Rectal smooth muscle tissue (tissue), 1 donor: ENCODE measurements around the gene AKAP3.

Experiments
- H3K27ac ChIP-seq: one replicate; pipeline ENCODE4 v1.7.0; 2013; ENCODE audit warnings: low read depth, low read length, inconsistent platforms
- H3K27me3 ChIP-seq: one replicate; pipeline ENCODE4 v1.7.0; 2013; ENCODE audit warnings: low read length; ENCODE audit not compliant: control insufficient read depth, insufficient read depth
- H3K36me3 ChIP-seq: one replicate; pipeline ENCODE4 v1.7.0; 2013; ENCODE audit warnings: low read length; ENCODE audit not compliant: control insufficient read depth, insufficient read depth
- H3K4me1 ChIP-seq: one replicate; pipeline ENCODE4 v1.7.0; 2013; ENCODE audit warnings: low read length; ENCODE audit not compliant: control insufficient read depth, insufficient read depth
- H3K4me3 ChIP-seq: one replicate; pipeline ENCODE4 v1.7.0; 2013; ENCODE audit warnings: low read length
- H3K9ac ChIP-seq: one replicate; pipeline ENCODE4 v1.7.0; 2013; ENCODE audit warnings: low read length

AKAP3 gene

GRCh38 chr12:4630262-4630661 is 18.6 kb downstream of the AKAP3 start:
- Histone ChIP-seq H3K4me3 (no peak overlapping the region), H3K4me1 (no peaks in the 10 kb centered on the region), H3K36me3 (no peaks in the 10 kb centered on the region), H3K27ac (no peak overlapping the region), H3K9ac (no peak overlapping the region), H3K27me3 (no peaks in the 10 kb centered on the region)

- no peak overlapping the region for H3K27ac ChIP-seq
- H3K4me1 ChIP-seq: no peaks in the 10 kb centered on the region
- no peaks in the 10 kb centered on the region for H3K27me3 ChIP-seq
- H3K36me3 ChIP-seq: no peaks in the 10 kb centered on the region
- no peak overlapping the region for H3K4me3 ChIP-seq
- H3K9ac ChIP-seq: no peak overlapping the region
These were observed 20.4 kb downstream of the AKAP3 start for GRCh38 chr12:4628406-4628805.

GRCh38 chr12:4626543-4626942 is 22.3 kb downstream of the AKAP3 start:
- Histone ChIP-seq H3K27me3 (no peaks in the 10 kb centered on the region), H3K27ac (no peak overlapping the region), H3K4me1 (no peaks in the 10 kb centered on the region), H3K36me3 (no peaks in the 10 kb centered on the region), H3K4me3 (no peak overlapping the region), H3K9ac (no peak overlapping the region)

GRCh38 chr12:4621511-4621910 is 27.3 kb downstream of the AKAP3 start:
- H3K36me3 ChIP-seq: no peaks in the 10 kb centered on the region
- no peak overlapping the region for H3K27ac ChIP-seq
- no peak overlapping the region for H3K9ac ChIP-seq
- H3K4me1 ChIP-seq: no peaks in the 10 kb centered on the region
- H3K4me3 ChIP-seq: no peak overlapping the region
- no peaks in the 10 kb centered on the region for H3K27me3 ChIP-seq

- no peak overlapping the region for H3K4me3 ChIP-seq
- no peaks in the 10 kb centered on the region for H3K27me3 ChIP-seq
- no peaks in the 10 kb centered on the region for H3K4me1 ChIP-seq
- no peak overlapping the region for H3K27ac ChIP-seq
- H3K36me3 ChIP-seq: peaks cover 6% of the 10 kb centered on the region
- no peak overlapping the region for H3K9ac ChIP-seq
These were observed 33.2 kb downstream of the AKAP3 start for GRCh38 chr12:4615667-4616066.

GRCh38 chr12:4610481-4610880 is 38.4 kb downstream of the AKAP3 start:
- no peaks in the 10 kb centered on the region for H3K4me1 ChIP-seq
- no peaks in the 10 kb centered on the region for H3K27me3 ChIP-seq
- H3K9ac ChIP-seq: no peak overlapping the region
- peaks cover 10% of the 10 kb centered on the region for H3K36me3 ChIP-seq
- H3K27ac ChIP-seq: no peak overlapping the region
- no peak overlapping the region for H3K4me3 ChIP-seq

- H3K27ac ChIP-seq: no peak overlapping the region
- H3K4me3 ChIP-seq: no peak overlapping the region
- H3K27me3 ChIP-seq: no peaks in the 10 kb centered on the region
- no peaks in the 10 kb centered on the region for H3K4me1 ChIP-seq
- no peak overlapping the region for H3K9ac ChIP-seq
- H3K36me3 ChIP-seq: peaks cover 7% of the 10 kb centered on the region
These were observed 39.8 kb downstream of the AKAP3 start for GRCh38 chr12:4609071-4609470.

- Histone ChIP-seq H3K9ac (no peak overlapping the region), H3K27me3 (no peaks in the 10 kb centered on the region), H3K4me3 (no peak overlapping the region), H3K27ac (no peak overlapping the region), H3K36me3 (peaks cover 6% of the 10 kb centered on the region), H3K4me1 (no peaks in the 10 kb centered on the region)
These were observed 41.8 kb downstream of the AKAP3 start for GRCh38 chr12:4607056-4607455.

GRCh38 chr12:4604684-4605193 is 44.1 kb downstream of the AKAP3 start:
- H3K36me3 ChIP-seq: no peaks in the 10 kb centered on the region
- peak overlapping the region; percentile 82 for H3K4me3 ChIP-seq
- H3K4me1 ChIP-seq: no peaks in the 10 kb centered on the region
- no peaks in the 10 kb centered on the region for H3K27me3 ChIP-seq
- peak overlapping the region; percentile 40 for H3K27ac ChIP-seq
- peak overlapping the region; percentile 58 for H3K9ac ChIP-seq

GRCh38 chr12:4603946-4604345 is 44.9 kb downstream of the AKAP3 start:
- Histone ChIP-seq H3K4me1 (no peaks in the 10 kb centered on the region), H3K27me3 (no peaks in the 10 kb centered on the region), H3K9ac (no peak overlapping the region), H3K36me3 (no peaks in the 10 kb centered on the region), H3K27ac (no peak overlapping the region), H3K4me3 (no peak overlapping the region)

GRCh38 chr12:4603421-4603820 is 45.4 kb downstream of the AKAP3 start:
- Histone ChIP-seq H3K4me3 (no peak overlapping the region), H3K27ac (no peak overlapping the region), H3K4me1 (no peaks in the 10 kb centered on the region), H3K9ac (no peak overlapping the region), H3K27me3 (no peaks in the 10 kb centered on the region), H3K36me3 (no peaks in the 10 kb centered on the region)

GRCh38 chr12:4595881-4596280 is 53.0 kb downstream of the AKAP3 start:
- Histone ChIP-seq H3K4me1 (no peaks in the 10 kb centered on the region), H3K27ac (no peak overlapping the region), H3K36me3 (no peaks in the 10 kb centered on the region), H3K9ac (no peak overlapping the region), H3K27me3 (no peaks in the 10 kb centered on the region), H3K4me3 (no peak overlapping the region)

GRCh38 chr12:4591180-4591687 is 57.6 kb downstream of the AKAP3 start:
- H3K4me1 ChIP-seq: no peaks in the 10 kb centered on the region
- no peak overlapping the region for H3K27ac ChIP-seq
- no peak overlapping the region for H3K4me3 ChIP-seq

More at GRCh38 chr12:4591180-4591687, 57.6 kb downstream of the AKAP3 start:
- no peak overlapping the region for H3K9ac ChIP-seq
- H3K27me3 ChIP-seq: no peaks in the 10 kb centered on the region
- H3K36me3 ChIP-seq: no peaks in the 10 kb centered on the region
